Stimulated activated CD4-positive, alpha-beta T cell treated with anti-CD3 and anti-CD28 coated beads, TNF-alpha, amount 100 ng/mL, for 48 hours (primary cell): ENCODE measurements around the gene IFNAR1.
"Not testable (repeated sequence)": the region's sequence is repeated elsewhere in the genome, so short reads cannot be mapped to it uniquely, and the experiment has no call there.

Experiments
- DNase-seq, 3 donors: peaks; one replicate each; pipeline ENCODE4 v3.0.0-alpha.2; 2020; ENCODE audit warnings: low read depth in 3 of 3

Gene IFNAR1

GRCh38 chr21:33348706-33349105, 23.9 kb downstream of the IFNAR1 start:
- no peak for DNase-seq

GRCh38 chr21:33350676-33351075, 25.9 kb downstream of the IFNAR1 start:
- DNase-seq: no peak

- no peak for DNase-seq
Measured at GRCh38 chr21:33355355-33355754, 30.6 kb downstream of the IFNAR1 start.

- DNase-seq: no peak
Measured at GRCh38 chr21:33355996-33356395, 31.2 kb downstream of the IFNAR1 start.

- DNase-seq: no peak
Measured at GRCh38 chr21:33357177-33357576, 32.4 kb downstream of the IFNAR1 start.

- no peak for DNase-seq
Measured at GRCh38 chr21:33359446-33359845, 34.7 kb downstream of the IFNAR1 start.

- DNase-seq: no peak
Measured at GRCh38 chr21:33360281-33360680, 35.5 kb downstream of the IFNAR1 start.

GRCh38 chr21:33360881-33361602, 36.3 kb downstream of the IFNAR1 start:
- DNase-seq: peak; percentile 73 to 87 (median 83)

GRCh38 chr21:33362044-33362555, 37.3 kb downstream of the IFNAR1 start:
- peak in 1 of 3 donors; percentile 30 for DNase-seq

- DNase-seq: not testable (repeated sequence)
Measured at GRCh38 chr21:33363911-33364609, 39.3 kb downstream of the IFNAR1 start.

GRCh38 chr21:33364830-33365229, 40.1 kb downstream of the IFNAR1 start:
- no peak for DNase-seq

- DNase-seq: no peak
Measured at GRCh38 chr21:33367309-33367973, 42.7 kb downstream of the IFNAR1 start.

- DNase-seq: no peak
Measured at GRCh38 chr21:33368124-33368523, 43.4 kb downstream of the IFNAR1 start.

- DNase-seq: no peak
Measured at GRCh38 chr21:33368576-33368975, 43.8 kb downstream of the IFNAR1 start.

- no peak for DNase-seq
Measured at GRCh38 chr21:33369586-33369985, 44.8 kb downstream of the IFNAR1 start.

- no peak for DNase-seq
Measured at GRCh38 chr21:33370305-33370704, 45.5 kb downstream of the IFNAR1 start.

GRCh38 chr21:33371366-33371765, 46.6 kb downstream of the IFNAR1 start:
- no peak for DNase-seq

GRCh38 chr21:33372582-33372981, 47.8 kb downstream of the IFNAR1 start:
- no peak for DNase-seq

- no peak for DNase-seq
Measured at GRCh38 chr21:33373451-33373850, 48.7 kb downstream of the IFNAR1 start.

- no peak for DNase-seq
Measured at GRCh38 chr21:33374080-33374449, 49.3 kb downstream of the IFNAR1 start.

GRCh38 chr21:33374450-33375096, 49.8 kb downstream of the IFNAR1 start:
- no peak for DNase-seq

- DNase-seq: no peak
Measured at GRCh38 chr21:33375101-33375644, 50.4 kb downstream of the IFNAR1 start.
